Measurements from ENCODE around the gene RGL1. TPM values are rescaled to one million over a fixed set of nuclear protein-coding genes. Genes with fewer than 3 reads are reported as not detected.

Gene RGL1
- total and polyA plus RNA-seq, 3 donors from 2014 or later: 34.3 to 58.2 (median 41.5) TPM

DNA sequence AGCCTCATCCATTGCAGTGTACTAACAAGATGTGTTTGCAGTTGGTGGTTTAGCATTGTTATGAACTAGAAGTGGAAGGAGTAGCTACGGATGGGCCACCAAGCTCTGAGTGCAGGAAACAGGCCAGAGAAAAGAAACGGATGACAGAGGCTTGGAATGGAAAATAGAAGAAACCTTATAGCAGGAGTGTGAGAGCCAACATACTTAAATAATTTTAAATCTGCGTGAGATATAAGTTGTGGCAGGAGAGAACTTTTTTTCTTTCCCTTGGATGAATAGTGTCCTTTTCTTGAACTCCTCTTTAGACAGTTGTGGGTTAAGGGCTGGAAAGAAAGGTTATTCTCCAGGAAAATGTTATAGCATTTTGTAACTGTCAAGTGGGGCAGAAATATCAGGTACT, 54.2 kb downstream of the RGL1 start:
- intact Hi-C loops (cut with DNase I; ENCODE audit: low total_unique reads): no loop called here
- 80 to 84% methylated on average over 3 of the region's 3 CpGs for WGBS, 2 donors
- no peak for DNase-seq
- TF ChIP-seq POLR2A (IDR thresholded peaks at IDR 0.05): no peak
- TF ChIP-seq, protein P1, sequence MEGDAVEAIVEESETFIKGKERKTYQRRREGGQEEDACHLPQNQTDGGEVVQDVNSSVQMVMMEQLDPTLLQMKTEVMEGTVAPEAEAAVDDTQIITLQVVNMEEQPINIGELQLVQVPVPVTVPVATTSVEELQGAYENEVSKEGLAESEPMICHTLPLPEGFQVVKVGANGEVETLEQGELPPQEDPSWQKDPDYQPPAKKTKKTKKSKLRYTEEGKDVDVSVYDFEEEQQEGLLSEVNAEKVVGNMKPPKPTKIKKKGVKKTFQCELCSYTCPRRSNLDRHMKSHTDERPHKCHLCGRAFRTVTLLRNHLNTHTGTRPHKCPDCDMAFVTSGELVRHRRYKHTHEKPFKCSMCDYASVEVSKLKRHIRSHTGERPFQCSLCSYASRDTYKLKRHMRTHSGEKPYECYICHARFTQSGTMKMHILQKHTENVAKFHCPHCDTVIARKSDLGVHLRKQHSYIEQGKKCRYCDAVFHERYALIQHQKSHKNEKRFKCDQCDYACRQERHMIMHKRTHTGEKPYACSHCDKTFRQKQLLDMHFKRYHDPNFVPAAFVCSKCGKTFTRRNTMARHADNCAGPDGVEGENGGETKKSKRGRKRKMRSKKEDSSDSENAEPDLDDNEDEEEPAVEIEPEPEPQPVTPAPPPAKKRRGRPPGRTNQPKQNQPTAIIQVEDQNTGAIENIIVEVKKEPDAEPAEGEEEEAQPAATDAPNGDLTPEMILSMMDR (IDR thresholded peaks at IDR 0.05): no peak
- no peak overlapping the region for H3K4me3 ChIP-seq
- peak overlapping the region; percentile 60 to 75 for H3K27ac ChIP-seq
- no peaks in the 10 kb centered on the region for H3K9me3 ChIP-seq
- peaks cover 61% of the 10 kb centered on the region for H3K4me1 ChIP-seq
- H3K36me3 ChIP-seq (ENCODE audit: low read depth, missing control alignments): no peaks in the 10 kb centered on the region
- no peaks in the 10 kb centered on the region for H3K27me3 ChIP-seq

DNA sequence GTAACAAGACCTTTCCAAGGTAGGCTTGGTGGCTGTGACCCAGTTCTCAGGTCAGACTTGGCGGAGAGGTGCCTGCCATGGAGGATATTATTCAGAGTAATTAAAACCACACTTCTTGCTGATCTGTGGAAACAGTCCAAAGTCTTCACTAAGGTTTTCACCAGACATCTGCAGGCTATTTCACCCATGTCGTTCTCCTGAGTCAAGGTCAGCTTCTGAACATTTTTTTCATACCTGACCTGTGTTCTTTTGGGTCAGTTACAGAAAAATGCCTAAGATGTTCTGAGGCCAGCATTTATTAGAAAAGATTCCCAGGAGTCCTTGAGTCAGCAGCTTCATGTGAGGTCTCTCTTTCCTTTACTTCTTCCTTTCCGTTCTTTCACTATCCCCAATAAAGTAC, 54.9 kb downstream of the RGL1 start:
- peaks cover 63% of the 10 kb centered on the region for H3K4me1 ChIP-seq
- DNase-seq: no peak
- TF ChIP-seq POLR2A (IDR thresholded peaks at IDR 0.05): no peak
- TF ChIP-seq, protein P1 (IDR thresholded peaks at IDR 0.05): no peak
- no peaks in the 10 kb centered on the region for H3K27me3 ChIP-seq
- no peaks in the 10 kb centered on the region for H3K9me3 ChIP-seq
- intact Hi-C loops (cut with DNase I; ENCODE audit: low total_unique reads): no loop called here
- H3K27ac ChIP-seq: peak overlapping the region; percentile 60 to 75
- WGBS, 2 donors: 37 to 40% methylated on average over 3 of the region's 3 CpGs
- no peak overlapping the region for H3K4me3 ChIP-seq
- no peaks in the 10 kb centered on the region for H3K36me3 ChIP-seq (ENCODE audit: low read depth, missing control alignments)

DNA sequence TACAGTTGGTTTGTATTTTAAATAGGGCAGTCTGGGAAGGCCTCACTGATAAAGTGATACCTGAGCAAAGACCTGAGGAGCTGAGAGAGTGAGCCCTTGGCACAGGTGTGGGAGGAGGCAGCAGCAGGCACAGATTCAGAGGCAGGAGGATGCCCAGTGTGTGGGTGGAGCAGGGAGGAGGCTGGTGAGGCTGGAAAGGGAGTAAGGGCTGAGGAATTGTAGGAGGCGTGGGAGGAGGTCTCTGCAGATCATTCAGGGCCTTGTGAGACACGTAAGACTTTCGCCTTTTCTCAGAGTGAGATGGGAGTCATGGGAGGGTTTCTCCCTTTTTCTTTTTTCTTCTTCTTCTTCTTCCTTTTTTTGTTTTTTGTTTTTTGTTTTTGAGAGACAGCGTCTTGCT, 58.0 kb downstream of the RGL1 start:
- Histone ChIP-seq H3K4me3 (no peak overlapping the region), H3K27ac (peak overlapping the region; percentile 29 to 55), H3K36me3 (ENCODE audit: low read depth, missing control alignments) (no peaks in the 10 kb centered on the region), H3K27me3 (no peaks in the 10 kb centered on the region), H3K4me1 (peaks cover 43% of the 10 kb centered on the region), H3K9me3 (no peaks in the 10 kb centered on the region)
- WGBS, 2 donors: 67 to 70% methylated on average over 4 of the region's 4 CpGs
- intact Hi-C loops (cut with DNase I; ENCODE audit: low total_unique reads): no loop called here
- TF ChIP-seq, protein P1 (IDR thresholded peaks at IDR 0.05): no peak
- TF ChIP-seq POLR2A (IDR thresholded peaks at IDR 0.05): no peak
- peak; percentile 86 for DNase-seq

DNA sequence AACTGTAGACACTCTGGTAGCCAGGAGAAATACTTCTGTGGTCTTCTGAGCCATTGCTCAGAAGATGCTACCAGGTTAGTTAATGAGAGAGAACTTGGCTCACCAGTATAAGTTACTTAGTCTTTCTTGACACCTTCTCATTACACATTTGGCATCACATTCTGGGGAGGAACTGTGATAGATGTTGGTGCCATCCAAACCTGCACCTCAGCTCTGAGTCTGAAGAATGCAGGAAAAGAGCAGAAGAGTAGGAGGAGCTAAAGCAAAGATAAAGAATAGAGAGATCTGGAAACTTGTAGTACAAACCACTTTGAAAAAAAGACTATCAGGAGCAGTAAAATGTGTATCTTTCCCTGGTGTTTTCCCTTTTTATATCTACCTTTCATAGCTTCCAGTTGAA, 58.9 kb downstream of the RGL1 start:
- Histone ChIP-seq H3K27me3 (no peaks in the 10 kb centered on the region), H3K4me1 (peaks cover 35% of the 10 kb centered on the region)
- intact Hi-C loops (cut with DNase I; ENCODE audit: low total_unique reads): no loop called here

DNA sequence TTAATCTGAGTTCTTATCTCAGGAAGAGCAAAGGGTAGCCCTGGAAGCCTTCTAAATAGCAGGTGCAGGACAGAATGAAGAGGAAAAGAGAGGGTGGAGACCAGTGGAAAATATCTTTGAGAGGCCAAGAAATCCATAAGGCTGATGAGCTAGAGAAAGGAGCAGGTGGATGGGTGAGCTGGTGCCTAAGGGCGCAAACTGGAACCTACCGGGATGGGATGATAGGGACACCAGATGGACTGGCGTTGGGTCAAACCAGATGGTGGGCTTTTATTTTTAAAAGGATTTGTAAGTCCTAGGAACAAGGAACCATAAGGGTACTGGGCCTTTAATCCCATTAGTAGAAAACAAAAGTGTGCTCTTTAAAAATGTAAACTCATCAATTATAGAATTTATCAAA, 59.7 kb downstream of the RGL1 start:
- no peak for TF ChIP-seq POLR2A (IDR thresholded peaks at IDR 0.05)
- TF ChIP-seq, protein P1 (IDR thresholded peaks at IDR 0.05): no peak
- Histone ChIP-seq H3K27ac (peak overlapping the region in 1 of 2 donors; percentile 55), H3K36me3 (ENCODE audit: low read depth, missing control alignments) (no peaks in the 10 kb centered on the region), H3K27me3 (no peaks in the 10 kb centered on the region), H3K9me3 (no peaks in the 10 kb centered on the region), H3K4me3 (no peak overlapping the region), H3K4me1 (peaks cover 36% of the 10 kb centered on the region)
- no peak for DNase-seq
- 93 to 98% methylated on average over 3 of the region's 3 CpGs for WGBS, 2 donors
- intact Hi-C loops (cut with DNase I; ENCODE audit: low total_unique reads): no loop called here

More for the DNA sequence above, 58.9 kb downstream of the RGL1 start:
- no peaks in the 10 kb centered on the region for H3K9me3 ChIP-seq
- TF ChIP-seq, protein P1 (IDR thresholded peaks at IDR 0.05): no peak
- TF ChIP-seq POLR2A (IDR thresholded peaks at IDR 0.05): no peak
- no peaks in the 10 kb centered on the region for H3K36me3 ChIP-seq (ENCODE audit: low read depth, missing control alignments)
- H3K4me3 ChIP-seq: no peak overlapping the region
- H3K27ac ChIP-seq: peak overlapping the region; percentile 29 to 55
- DNase-seq: no peak
